Motor neuron (in vitro differentiated cells): ENCODE results near the gene ARHGAP27. TPM values are rescaled to one million over a fixed set of nuclear protein-coding genes. Genes with fewer than 3 reads are reported as not detected.
"Not testable (repeated sequence)": the region's sequence is repeated elsewhere in the genome, so short reads cannot be mapped to it uniquely, and the experiment has no call there.

ENCODE experiments used
- ATAC-seq, 8 experiments: fragments of 200-7000 bp; cut with Tn5 transposase; replicated peaks in 6 of 8; 2 replicates each; pipeline ENCODE4 v1.8.0; 2021; ENCODE audit warnings: mild to moderate bottlenecking in 8 of 8, moderate library complexity in 8 of 8
- H3K27ac ChIP-seq, 2 donors: fragments of 250-450 bp; sonication (Bioruptor Pico); 2 replicates each; pipeline ENCODE4 v1.9.0; 2021; ENCODE audit warnings: antibody characterized with exemption in 2 of 2, mild to moderate bottlenecking in 2 of 2, moderate library complexity in 1 of 2
- H3K4me1 ChIP-seq, 2 donors: fragments of 250-450 bp; sonication (Bioruptor Pico); replicated peaks in 1 of 2; 2 replicates each; pipeline ENCODE4 v1.6.1; 2021; ENCODE audit warnings: antibody characterized with exemption in 2 of 2, mild to moderate bottlenecking in 2 of 2, moderate library complexity in 1 of 2
- H3K4me3 ChIP-seq, 5 donors: fragments of 250-450 bp; sonication (Bioruptor Pico); 2 replicates each; pipeline ENCODE4 v1.9.0; 2021; ENCODE audit warnings: antibody characterized with exemption in 5 of 5, mild to moderate bottlenecking in 5 of 5, moderate library complexity in 4 of 5
- WGBS, 10 experiments: fragments of 450-650 bp; shearing (Covaris generic); methylation state at CpG; one replicate each; pipeline ENCODE4 v1.0.0; 2022; 5-methylcytosine and 5-hydroxymethylcytosine counted together
- in situ Hi-C, 9 experiments: fragments of 400-800 bp; cut with MboI; loops; one replicate each; pipeline ENCODE4 v1.15.0; 2021; ENCODE audit warnings: low sequenced_read_pairs in 9 of 9, low pct_unique_long_range_greater_than_20kb in 2 of 9; ENCODE audit not compliant: unreplicated experiment in 9 of 9
- total RNA-seq, 8 experiments: library from RNA; unstranded; fragments of 300-600 nt; gene quantifications; 2 replicates each; pipeline versions ENCODE4 v1.2.3 to v1.2.4, GENCODE V29; 2022

Gene ARHGAP27
- total RNA-seq, 8 experiments from 2014 or later = 0.88 to 4.8 (median 2.4) TPM

GRCh38 chr17:45345246-45345553, 87.5 kb downstream of the ARHGAP27 start:
- WGBS, 10 experiments = 0 to 75% (median 70%) methylated on average over 1 of the region's 3 CpGs; no CpG with 5 or more reads in 7 of the 10 experiments
- Histone ChIP-seq H3K4me1 (peaks cover 3 to 7% of the 10 kb centered on the region in 2 donors), H3K4me3 (no peak overlapping the region), H3K27ac (no peak overlapping the region)
- in situ Hi-C loops = no loop called here
- ATAC-seq = no peak

- H3K4me1 ChIP-seq, ATAC-seq, in situ Hi-C loops, H3K27ac ChIP-seq, H3K4me3 ChIP-seq: not testable (repeated sequence)
- 70 to 100% (median 82%) methylated on average over 2 to 6 of the region's 10 CpGs; no CpG with 5 or more reads in 5 of the 10 experiments for WGBS, 10 experiments
Measured at GRCh38 chr17:45343967-45344664, 88.6 kb downstream of the ARHGAP27 start.

Other genes with a start within 250 kb of the ARHGAP27 start
- 1 to 10 TPM; 1.1 to 5.6 (median 2.3) TPM for gene FMNL1, start 211.0 kb downstream of the ARHGAP27 start, total RNA-seq
- under 1 TPM in 6 of 8 experiments, not detected in 2; 0.13 to 0.47 (median 0.41) TPM for gene SPATA32, start 170.8 kb downstream of the ARHGAP27 start, total RNA-seq
- 1 to 10 TPM; 1.4 to 5.0 (median 3.2) TPM for gene MAP3K14, start 115.8 kb downstream of the ARHGAP27 start, total RNA-seq
- 10 to 100 TPM in 4 of 8 experiments, 1 to 10 TPM in 4; 6.2 to 27.9 (median 11.8) TPM for gene PLEKHM1, start 57.9 kb upstream of the ARHGAP27 start, total RNA-seq